OCI-LY7 (cell line): ENCODE measurements around the gene ATP6V1A. TPM values are rescaled to one million over a fixed set of nuclear protein-coding genes. Genes with fewer than 3 reads are reported as not detected.

Source experiments
- BruUV-seq: library from RNA; stranded (reverse); fragments of 400-500 nt; replicated peaks from 2 replicates; lab custom pipeline; 2021; lab: Mats Ljungman, UMichigan
- CTCF ChIA-PET: fragments of 300-600 bp; sonication (Branson Sonifier 250); formaldehyde crosslinking; loops from one replicate; lab custom pipeline; 2022; ENCODE audit warnings: antibody characterized with exemption; ENCODE audit not compliant: unreplicated experiment; lab: Charles Lee
- POLR2A ChIA-PET: fragments of 300-600 bp; sonication (Branson Sonifier 250); formaldehyde crosslinking; loops from one replicate; lab custom pipeline; 2022; ENCODE audit warnings: antibody characterized with exemption; lab: Charles Lee
- DNase-seq: peaks from one replicate; pipeline ENCODE4 v3.0.0-alpha.2; 2015; ENCODE audit warnings: low spot score
- H2AFZ ChIP-seq: fragments of 200-600 bp; sonication (generic), shearing (Covaris generic); 2 replicates; pipeline ENCODE4 v1.6.1; 2014; ENCODE audit warnings: mild to moderate bottlenecking, antibody characterized with exemption, low read length, moderate library complexity
- H3K27ac ChIP-seq: fragments of 200-600 bp; sonication (generic); 2 replicates; pipeline ENCODE4 v1.5.1; 2014; ENCODE audit warnings: mixed run types, low read depth, mild to moderate bottlenecking, moderate library complexity, low read length, inconsistent platforms; ENCODE audit not compliant: poor library complexity, severe bottlenecking
- H3K36me3 ChIP-seq: fragments of 200-600 bp; sonication (generic); 2 replicates; pipeline ENCODE4 v1.6.1; 2014; ENCODE audit warnings: mild to moderate bottlenecking, antibody characterized with exemption, low read length, moderate library complexity, mixed read lengths; ENCODE audit not compliant: insufficient read depth
- H3K4me1 ChIP-seq: fragments of 200-600 bp; sonication (generic); 2 replicates; pipeline ENCODE4 v1.5.1; 2014; ENCODE audit warnings: mild to moderate bottlenecking, low read length; ENCODE audit not compliant: insufficient read depth, poor library complexity, severe bottlenecking
- H3K4me2 ChIP-seq: fragments of 200-600 bp; sonication (generic); 2 replicates; pipeline ENCODE4 v1.6.1; 2014; ENCODE audit warnings: mild to moderate bottlenecking, low read length
- H3K4me3 ChIP-seq: fragments of 200-600 bp; sonication (generic); 2 replicates; pipeline ENCODE4 v1.5.1; 2014; ENCODE audit warnings: mild to moderate bottlenecking, low read depth, low read length; ENCODE audit not compliant: poor library complexity, severe bottlenecking
- H3K79me2 ChIP-seq: fragments of 200-600 bp; sonication (generic); 2 replicates; pipeline ENCODE4 v1.6.1; 2016; ENCODE audit warnings: low read depth, mild to moderate bottlenecking, low read length, moderate library complexity, mixed read lengths; ENCODE audit not compliant: insufficient read depth
- H3K9me2 ChIP-seq: fragments of 200-600 bp; sonication (generic); 2 replicates; pipeline ENCODE4 v1.6.1; 2016; ENCODE audit warnings: mild to moderate bottlenecking, low read length, mixed read lengths; ENCODE audit not compliant: insufficient read depth
- H3K9me3 ChIP-seq: fragments of 200-600 bp; sonication (generic); 2 replicates; pipeline ENCODE4 v1.6.1; 2014; ENCODE audit warnings: mild to moderate bottlenecking, mixed run types, low read length, mixed read lengths
- H4K20me1 ChIP-seq: fragments of 200-600 bp; sonication (generic); 2 replicates; pipeline ENCODE4 v1.6.1; 2014; ENCODE audit warnings: mild to moderate bottlenecking, antibody characterized with exemption, low read length, moderate library complexity, mixed read lengths; ENCODE audit not compliant: insufficient read depth
- EZH2phosphoT487 ChIP-seq: fragments of 200-600 bp; sonication (generic); IDR thresholded peaks from 2 replicates; pipeline ENCODE4 v1.6.1; 2018; ENCODE audit warnings: low read depth, borderline replicate concordance, mild to moderate bottlenecking, mixed run types, antibody characterized with exemption, low read length, moderate library complexity, mixed read lengths
- intact Hi-C: fragments of 100-400 bp; cut with micrococcal nuclease; formaldehyde crosslinking; loops from one replicate; pipeline ENCODE4 v1.10.0; 2022; ENCODE audit not compliant: unreplicated experiment
- total RNA-seq, 2 experiments: library from RNA; depleted of rRNA in 1 of 2; stranded (reverse); fragments of >200 nt in 1 of 2; shearing (Covaris generic) in 1 of 2; gene quantifications; 2 replicates each; pipeline ENCODE4 v1.2.3, GENCODE V29; 2014 to 2022
- TF ChIP-seq, protein P1 (sequence below): fragments of 200-600 bp; sonication (generic); conservative IDR thresholded peaks from 2 replicates; pipeline ENCODE4 v1.5.1; 2014; ENCODE audit warnings: mild to moderate bottlenecking, antibody characterized with exemption, low read length, moderate library complexity, mixed read lengths

The ATP6V1A gene
- total RNA-seq, 2 experiments from 2014 or later = 26.5 to 77.3 TPM

DNA sequence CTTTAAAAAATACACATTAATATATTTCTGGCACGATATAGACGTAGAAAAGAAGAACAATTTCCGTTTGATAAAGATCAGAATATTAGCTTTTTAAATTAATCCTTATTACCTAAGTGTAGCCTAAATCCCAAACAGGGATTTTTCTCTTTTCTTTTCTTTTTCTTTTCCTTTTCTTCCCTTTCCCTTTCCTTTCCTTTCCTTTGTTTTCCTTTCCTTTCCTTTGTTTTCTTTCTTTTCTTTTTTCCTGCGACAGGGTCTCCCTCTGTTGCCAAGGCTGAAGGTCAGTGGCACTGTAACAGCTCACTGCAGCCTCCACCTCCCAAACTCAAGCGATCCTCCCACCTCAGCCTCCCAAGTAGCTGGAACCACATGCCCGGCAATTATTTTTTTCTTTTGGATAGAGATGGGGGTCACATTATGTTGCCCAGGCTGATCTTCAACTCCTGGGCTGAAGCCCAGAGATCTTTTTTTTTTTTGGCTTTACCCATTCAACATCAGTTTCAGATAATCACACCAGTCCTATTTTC is 48.6 kb upstream of the ATP6V1A start:
- Histone ChIP-seq H4K20me1 (no peaks in the 10 kb centered on the region), H3K4me1 (peaks cover 19% of the 10 kb centered on the region), H3K9me3 (no peaks in the 10 kb centered on the region), H3K9me2 (no peaks in the 10 kb centered on the region), H3K4me2 (peak overlapping the region; percentile 94), H3K79me2 (peaks cover 24% of the 10 kb centered on the region; the same call in 1 of the 2 replicates), H3K4me3 (peak overlapping the region; percentile 85), H3K27ac (no peak overlapping the region), H3K36me3 (no peaks in the 10 kb centered on the region), H2AFZ (peak overlapping the region; percentile 97; the same call in 1 of the 2 replicates)
- BruUV-seq = no TSS peak
- CTCF ChIA-PET = no interaction called here
- POLR2A ChIA-PET = interaction anchor here (1.0 to 1.3 kb wide), 3 partner anchors 14 to 51 kb away, joined by 3 to 5 read pairs (median 4); no protein-coding TSS in a partner anchor
- no peak for TF ChIP-seq EZH2phosphoT487
- TF ChIP-seq, protein P1, sequence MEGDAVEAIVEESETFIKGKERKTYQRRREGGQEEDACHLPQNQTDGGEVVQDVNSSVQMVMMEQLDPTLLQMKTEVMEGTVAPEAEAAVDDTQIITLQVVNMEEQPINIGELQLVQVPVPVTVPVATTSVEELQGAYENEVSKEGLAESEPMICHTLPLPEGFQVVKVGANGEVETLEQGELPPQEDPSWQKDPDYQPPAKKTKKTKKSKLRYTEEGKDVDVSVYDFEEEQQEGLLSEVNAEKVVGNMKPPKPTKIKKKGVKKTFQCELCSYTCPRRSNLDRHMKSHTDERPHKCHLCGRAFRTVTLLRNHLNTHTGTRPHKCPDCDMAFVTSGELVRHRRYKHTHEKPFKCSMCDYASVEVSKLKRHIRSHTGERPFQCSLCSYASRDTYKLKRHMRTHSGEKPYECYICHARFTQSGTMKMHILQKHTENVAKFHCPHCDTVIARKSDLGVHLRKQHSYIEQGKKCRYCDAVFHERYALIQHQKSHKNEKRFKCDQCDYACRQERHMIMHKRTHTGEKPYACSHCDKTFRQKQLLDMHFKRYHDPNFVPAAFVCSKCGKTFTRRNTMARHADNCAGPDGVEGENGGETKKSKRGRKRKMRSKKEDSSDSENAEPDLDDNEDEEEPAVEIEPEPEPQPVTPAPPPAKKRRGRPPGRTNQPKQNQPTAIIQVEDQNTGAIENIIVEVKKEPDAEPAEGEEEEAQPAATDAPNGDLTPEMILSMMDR = no peak
- no peak for DNase-seq
- intact Hi-C loops = no loop called here

DNA sequence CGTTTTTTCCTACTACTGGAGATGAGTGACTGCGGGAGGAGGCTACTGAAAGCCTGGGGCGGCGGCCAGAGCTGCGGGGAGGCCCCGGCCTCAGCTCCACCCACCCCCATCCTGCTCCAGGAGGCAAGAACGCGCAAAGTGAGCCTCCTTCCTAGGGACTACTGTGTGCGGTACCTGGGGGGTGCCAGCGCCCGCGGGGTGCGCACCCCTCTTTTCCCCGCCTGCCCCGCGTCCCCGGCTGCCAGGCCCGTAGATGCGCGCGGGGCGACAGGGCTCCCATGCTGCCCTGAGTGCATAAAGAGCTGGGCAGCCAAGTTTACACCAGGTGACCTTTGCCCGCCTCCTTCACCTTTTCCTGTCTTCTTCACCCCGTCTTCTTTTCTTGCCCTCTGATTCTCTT is 47.9 kb upstream of the ATP6V1A start:
- intact Hi-C loops = no loop called here
- Histone ChIP-seq H4K20me1 (no peaks in the 10 kb centered on the region), H3K36me3 (no peaks in the 10 kb centered on the region), H3K4me2 (peak overlapping the region; percentile 94; the same call in 1 of the 2 replicates), H3K27ac (no peak overlapping the region), H3K4me1 (peaks cover 19% of the 10 kb centered on the region), H3K4me3 (no peak overlapping the region), H3K9me2 (no peaks in the 10 kb centered on the region), H2AFZ (no peak overlapping the region), H3K79me2 (peaks cover 20% of the 10 kb centered on the region; the same call in 1 of the 2 replicates), H3K9me3 (no peaks in the 10 kb centered on the region)
- ChIA-PET CTCF (no interaction called here), POLR2A (interaction anchor here (0.6 to 1.3 kb wide), 3 partner anchors 40 to 296 kb away, joined by 3 to 4 read pairs (median 4); no protein-coding TSS in a partner anchor)
- TF ChIP-seq, protein P1 = no peak
- TF ChIP-seq EZH2phosphoT487 = no peak
- no peak for DNase-seq
- BruUV-seq = no TSS peak

DNA sequence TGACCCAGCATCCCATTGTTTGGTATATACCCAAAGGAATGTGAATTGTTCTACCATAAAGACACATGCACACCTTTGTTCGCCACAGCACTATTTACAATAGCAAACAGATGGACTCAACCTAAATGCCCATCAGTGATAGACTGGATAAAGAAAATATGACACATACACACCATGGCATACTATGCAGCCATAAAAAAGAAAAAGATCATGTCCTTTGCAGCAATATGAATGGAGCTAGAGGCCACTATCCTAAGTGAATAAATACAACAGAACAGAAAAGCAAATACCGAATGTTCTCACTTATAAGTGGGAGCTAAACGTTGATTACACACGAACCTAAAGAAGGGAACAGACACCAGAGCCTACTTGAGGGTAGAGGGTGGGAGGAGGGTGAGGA is 39.0 kb upstream of the ATP6V1A start:
- POLR2A ChIA-PET = interaction anchor here (0.6 kb wide), 1 partner anchor 243 kb away, joined by 3 read pairs; no protein-coding TSS in a partner anchor
- Histone ChIP-seq H3K9me3 (no peaks in the 10 kb centered on the region), H3K27ac (no peak overlapping the region), H3K36me3 (no peaks in the 10 kb centered on the region), H3K4me3 (no peak overlapping the region), H2AFZ (no peak overlapping the region), H3K79me2 (no peaks in the 10 kb centered on the region), H3K9me2 (no peaks in the 10 kb centered on the region), H4K20me1 (no peaks in the 10 kb centered on the region), H3K4me2 (no peak overlapping the region), H3K4me1 (no peaks in the 10 kb centered on the region)
- no TSS peak for BruUV-seq
- no peak for DNase-seq
- TF ChIP-seq, protein P1 = no peak
- TF ChIP-seq EZH2phosphoT487 = no peak
- intact Hi-C loops = no loop called here
- CTCF ChIA-PET = no interaction called here
